Fibroblast of villous mesenchyme (primary cell): Measurements from ENCODE around the gene UBL3. TPM values are rescaled to one million over a fixed set of nuclear protein-coding genes. Genes with fewer than 3 reads are reported as not detected.

ENCODE experiments used
- DNase-seq: peaks from one replicate; pipeline ENCODE4 v3.0.0-alpha.2; 2010; ENCODE audit warnings: low read depth
- H3K4me3 ChIP-seq: 2 replicates; pipeline ENCODE4 v1.5.1; 2011; ENCODE audit warnings: low read depth, mild to moderate bottlenecking, low read length
- CTCF ChIP-seq: IDR thresholded peaks from 2 replicates; pipeline ENCODE4 v1.5.1; 2012; ENCODE audit warnings: low read depth, mild to moderate bottlenecking, low read length; ENCODE audit not compliant: insufficient read depth
- total RNA-seq: library from RNA; depleted of rRNA; stranded (reverse); fragments of >200 nt; gene quantifications from 2 replicates; pipeline ENCODE4 v1.2.3, GENCODE V29; 2012

The UBL3 gene
- total RNA-seq, 1 donor, result 44.9 TPM

- no peak for DNase-seq
- H3K4me3 ChIP-seq, result no peak overlapping the region
- TF ChIP-seq CTCF, result no peak
Observed at GRCh38 chr13:29858667-29859066, 8.2 kb upstream of the UBL3 start.

GRCh38 chr13:29858231-29858630 lies 7.8 kb upstream of the UBL3 start:
- TF ChIP-seq CTCF, result no peak
- no peak for DNase-seq
- H3K4me3 ChIP-seq, result no peak overlapping the region

- no peak overlapping the region for H3K4me3 ChIP-seq
- DNase-seq, result no peak
- TF ChIP-seq CTCF, result no peak
Observed at GRCh38 chr13:29857085-29857484, 6.7 kb upstream of the UBL3 start.

GRCh38 chr13:29856426-29856825 lies 6.0 kb upstream of the UBL3 start:
- no peak overlapping the region for H3K4me3 ChIP-seq
- no peak for DNase-seq
- no peak for TF ChIP-seq CTCF

GRCh38 chr13:29855784-29856183 lies 5.4 kb upstream of the UBL3 start:
- DNase-seq, result no peak
- H3K4me3 ChIP-seq, result no peak overlapping the region
- no peak for TF ChIP-seq CTCF

- no peak for TF ChIP-seq CTCF
- no peak overlapping the region for H3K4me3 ChIP-seq
- no peak for DNase-seq
Observed at GRCh38 chr13:29855009-29855408, 4.6 kb upstream of the UBL3 start.

GRCh38 chr13:29853131-29853530 lies 2.7 kb upstream of the UBL3 start:
- no peak for TF ChIP-seq CTCF
- DNase-seq, result no peak
- no peak overlapping the region for H3K4me3 ChIP-seq
